GM19397 (cell line): ENCODE data around the gene SPAG16.
A peak's percentile ranks its signal among the peaks of the same experiment; 100 is the strongest.

Experiments
- ATAC-seq: cut with Tn5 transposase; IDR thresholded peaks from one replicate; pipeline ENCODE4 v1.9.1; 2021; ENCODE audit warnings: mild to moderate bottlenecking, moderate library complexity; ENCODE audit not compliant: unreplicated experiment

The SPAG16 gene

GRCh38 chr2:213284105-213285090 lies at the start of gene SPAG16:
SPAG16 (plus strand) TSS chr2:213284464.
- ATAC-seq = peak; percentile 99

- ATAC-seq = no peak
Measured at GRCh38 chr2:213234641-213235040, 49.6 kb upstream of the SPAG16 start.

GRCh38 chr2:213235741-213236140 lies 48.5 kb upstream of the SPAG16 start:
- no peak for ATAC-seq

GRCh38 chr2:213237251-213237650 lies 47.0 kb upstream of the SPAG16 start:
- no peak for ATAC-seq

- ATAC-seq = no peak
Measured at GRCh38 chr2:213237787-213238186, 46.5 kb upstream of the SPAG16 start.

GRCh38 chr2:213238753-213239495 lies 45.3 kb upstream of the SPAG16 start:
- peak; percentile 47 for ATAC-seq

- no peak for ATAC-seq
Measured at GRCh38 chr2:213241817-213242216, 42.4 kb upstream of the SPAG16 start.

- ATAC-seq = no peak
Measured at GRCh38 chr2:213242653-213243052, 41.6 kb upstream of the SPAG16 start.

GRCh38 chr2:213243189-213244044 lies 40.8 kb upstream of the SPAG16 start:
- no peak for ATAC-seq

GRCh38 chr2:213246497-213247281 lies 37.6 kb upstream of the SPAG16 start:
- no peak for ATAC-seq

- no peak for ATAC-seq
Measured at GRCh38 chr2:213247566-213247965, 36.7 kb upstream of the SPAG16 start.

- ATAC-seq = no peak
Measured at GRCh38 chr2:213248637-213249036, 35.6 kb upstream of the SPAG16 start.

GRCh38 chr2:213249502-213249901 lies 34.8 kb upstream of the SPAG16 start:
- no peak for ATAC-seq

GRCh38 chr2:213251618-213252017 lies 32.6 kb upstream of the SPAG16 start:
- ATAC-seq = peak; percentile 65

GRCh38 chr2:213252206-213252605 lies 32.1 kb upstream of the SPAG16 start:
- ATAC-seq = no peak

- no peak for ATAC-seq
Measured at GRCh38 chr2:213253162-213253561, 31.1 kb upstream of the SPAG16 start.

GRCh38 chr2:213259266-213259665 lies 25.0 kb upstream of the SPAG16 start:
- no peak for ATAC-seq

- ATAC-seq = no peak
Measured at GRCh38 chr2:213261237-213261636, 23.0 kb upstream of the SPAG16 start.

- no peak for ATAC-seq
Measured at GRCh38 chr2:213261715-213262114, 22.5 kb upstream of the SPAG16 start.

GRCh38 chr2:213265679-213266078 lies 18.6 kb upstream of the SPAG16 start:
- no peak for ATAC-seq
